Measurements from ENCODE around the gene ZNF346.
A peak's percentile ranks its signal among the peaks of the same experiment; 100 is the strongest.

Gene ZNF346

GRCh38 chr5:177086654-177087397, 64.3 kb downstream of the ZNF346 start, which contains the start of gene FGFR4:
Gene FGFR4, plus strand, starts transcription at chr5:177086915. Its CDS starts 2,688 bp downstream, at chr5:177089603.
- DNase-seq (no peak), ATAC-seq (ENCODE audit: insufficient read depth, low read depth) (0 out of 3 replicates have a peak, but pooled peaks have one; percentile 31)
- Histone ChIP-seq H3K27me3 (ENCODE audit: insufficient read depth, low read length, poor library complexity) (peaks cover 3% of the 10 kb centered on the region), H3K27ac (ENCODE audit: low read length) (no peak within 1 kb of the TSS), H3K79me2 (ENCODE audit: insufficient read depth, low read length) (no peaks in the 10 kb centered on the region), H3K9me3 (ENCODE audit: insufficient read depth, low read length, severe bottlenecking) (no peaks in the 10 kb centered on the region), H2AFZ (ENCODE audit: low read depth, low read length) (no peak within 1 kb of the TSS), H3K4me3 (ENCODE audit: low read depth in 1 of 2, low read length in 2 of 2) (no peak within 1 kb of the TSS), H3K4me2 (ENCODE audit: insufficient read depth, low read length) (no peak within 1 kb of the TSS), H3K4me1 (ENCODE audit: insufficient read depth, low read length) (no peaks in the 10 kb centered on the region), H3K36me3 (ENCODE audit: insufficient read depth, low read length) (no peaks in the 10 kb centered on the region), H3K9ac (ENCODE audit: low read depth, low read length) (no peak within 1 kb of the TSS), H4K20me1 (ENCODE audit: insufficient read depth, low read length) (no peaks in the 10 kb centered on the region)
- no peak for TF ChIP-seq EZH2 (IDR thresholded peaks at IDR 0.05; ENCODE audit: borderline replicate concordance, low read depth, low read length, severe bottlenecking)
- TF ChIP-seq CTCF (IDR thresholded peaks at IDR 0.05; ENCODE audit: borderline replicate concordance, extremely low read depth, low read length, poor library complexity, severe bottlenecking), result no peak

- H3K4me2 ChIP-seq (ENCODE audit: insufficient read depth, low read length), result no peak overlapping the region
- DNase-seq, result no peak
- H3K27ac ChIP-seq (ENCODE audit: low read length), result no peak overlapping the region
- H3K9me3 ChIP-seq (ENCODE audit: insufficient read depth, low read length, severe bottlenecking), result no peaks in the 10 kb centered on the region
- H2AFZ ChIP-seq (ENCODE audit: low read depth, low read length), result no peak overlapping the region
- no peak for ATAC-seq (ENCODE audit: insufficient read depth, low read depth)
- no peak for TF ChIP-seq EZH2 (IDR thresholded peaks at IDR 0.05; ENCODE audit: borderline replicate concordance, low read depth, low read length, severe bottlenecking)
- no peaks in the 10 kb centered on the region for H3K79me2 ChIP-seq (ENCODE audit: insufficient read depth, low read length)
- no peak overlapping the region for H3K9ac ChIP-seq (ENCODE audit: low read depth, low read length)
- no peak overlapping the region for H3K4me3 ChIP-seq (ENCODE audit: low read depth in 1 of 2, low read length in 2 of 2)
- no peaks in the 10 kb centered on the region for H3K36me3 ChIP-seq (ENCODE audit: insufficient read depth, low read length)
- H4K20me1 ChIP-seq (ENCODE audit: insufficient read depth, low read length), result no peaks in the 10 kb centered on the region
- no peaks in the 10 kb centered on the region for H3K4me1 ChIP-seq (ENCODE audit: insufficient read depth, low read length)
- H3K27me3 ChIP-seq (ENCODE audit: insufficient read depth, low read length, poor library complexity), result peaks cover 5% of the 10 kb centered on the region
Measured at GRCh38 chr5:177087398-177088005, 65.0 kb downstream of the ZNF346 start.

- Histone ChIP-seq H3K4me1 (ENCODE audit: insufficient read depth, low read length) (no peaks in the 10 kb centered on the region), H3K79me2 (ENCODE audit: insufficient read depth, low read length) (no peaks in the 10 kb centered on the region), H3K27me3 (ENCODE audit: insufficient read depth, low read length, poor library complexity) (peaks cover 5% of the 10 kb centered on the region), H3K27ac (ENCODE audit: low read length) (no peak overlapping the region), H3K4me3 (ENCODE audit: low read depth in 1 of 2, low read length in 2 of 2) (no peak overlapping the region), H3K9ac (ENCODE audit: low read depth, low read length) (no peak overlapping the region), H3K36me3 (ENCODE audit: insufficient read depth, low read length) (no peaks in the 10 kb centered on the region), H4K20me1 (ENCODE audit: insufficient read depth, low read length) (no peaks in the 10 kb centered on the region), H2AFZ (ENCODE audit: low read depth, low read length) (no peak overlapping the region), H3K9me3 (ENCODE audit: insufficient read depth, low read length, severe bottlenecking) (no peaks in the 10 kb centered on the region), H3K4me2 (ENCODE audit: insufficient read depth, low read length) (no peak overlapping the region)
- ATAC-seq (ENCODE audit: insufficient read depth, low read depth), result no peak
- no peak for DNase-seq
- no peak for TF ChIP-seq CTCF (IDR thresholded peaks at IDR 0.05; ENCODE audit: borderline replicate concordance, extremely low read depth, low read length, poor library complexity, severe bottlenecking)
Measured at GRCh38 chr5:177089127-177089526, 66.6 kb downstream of the ZNF346 start.
